DOHH2 (cell line): ENCODE data around the gene STK16.

Experiments used
- EZH2phosphoT487 ChIP-seq: fragments of 200-600 bp; sonication (generic); IDR thresholded peaks from 2 replicates; pipeline ENCODE4 v1.6.1; 2017; ENCODE audit warnings: borderline replicate concordance, mild to moderate bottlenecking, antibody characterized with exemption, low read length, moderate library complexity, mixed read lengths
- TF ChIP-seq, protein P1 (sequence below): fragments of 200-600 bp; sonication (generic); IDR thresholded peaks from one replicate; pipeline ENCODE4 v1.5.1; 2014; ENCODE audit warnings: antibody characterized with exemption, mild to moderate bottlenecking, low read depth, low read length; ENCODE audit not compliant: poor library complexity, severe bottlenecking

DNA sequence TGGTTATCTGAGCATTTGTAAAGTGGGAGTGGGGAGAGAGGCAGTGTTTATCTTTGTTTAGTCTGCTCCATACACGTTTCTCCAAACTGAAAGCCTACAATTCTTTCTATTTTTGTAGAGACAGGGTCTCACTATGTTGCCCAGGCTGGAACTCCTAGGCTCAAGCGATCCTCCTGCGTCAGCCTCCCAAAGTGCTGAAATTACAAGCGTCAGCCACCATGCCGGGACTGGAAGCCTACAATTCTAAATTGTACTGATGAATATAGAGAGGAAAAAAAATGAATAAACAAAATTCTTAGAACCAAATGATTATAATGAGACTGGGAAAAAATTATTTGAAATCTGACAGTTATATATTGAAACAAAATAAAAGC is 40.1 kb upstream of the STK16 start:
- TF ChIP-seq, protein P1, sequence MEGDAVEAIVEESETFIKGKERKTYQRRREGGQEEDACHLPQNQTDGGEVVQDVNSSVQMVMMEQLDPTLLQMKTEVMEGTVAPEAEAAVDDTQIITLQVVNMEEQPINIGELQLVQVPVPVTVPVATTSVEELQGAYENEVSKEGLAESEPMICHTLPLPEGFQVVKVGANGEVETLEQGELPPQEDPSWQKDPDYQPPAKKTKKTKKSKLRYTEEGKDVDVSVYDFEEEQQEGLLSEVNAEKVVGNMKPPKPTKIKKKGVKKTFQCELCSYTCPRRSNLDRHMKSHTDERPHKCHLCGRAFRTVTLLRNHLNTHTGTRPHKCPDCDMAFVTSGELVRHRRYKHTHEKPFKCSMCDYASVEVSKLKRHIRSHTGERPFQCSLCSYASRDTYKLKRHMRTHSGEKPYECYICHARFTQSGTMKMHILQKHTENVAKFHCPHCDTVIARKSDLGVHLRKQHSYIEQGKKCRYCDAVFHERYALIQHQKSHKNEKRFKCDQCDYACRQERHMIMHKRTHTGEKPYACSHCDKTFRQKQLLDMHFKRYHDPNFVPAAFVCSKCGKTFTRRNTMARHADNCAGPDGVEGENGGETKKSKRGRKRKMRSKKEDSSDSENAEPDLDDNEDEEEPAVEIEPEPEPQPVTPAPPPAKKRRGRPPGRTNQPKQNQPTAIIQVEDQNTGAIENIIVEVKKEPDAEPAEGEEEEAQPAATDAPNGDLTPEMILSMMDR = no peak
- no peak for TF ChIP-seq EZH2phosphoT487
